GM21717 (cell line): ENCODE results near the gene RPGR.

Source experiments
- ATAC-seq: cut with Tn5 transposase; IDR thresholded peaks from one replicate; pipeline ENCODE4 v1.9.1; 2021; ENCODE audit warnings: mild to moderate bottlenecking, moderate library complexity; ENCODE audit not compliant: unreplicated experiment

Gene RPGR

GRCh38 chrX:38262715-38263620, 64.3 kb downstream of the RPGR start:
- ATAC-seq, result no peak

GRCh38 chrX:38260231-38260630, 67.1 kb downstream of the RPGR start:
- peak; percentile 67 for ATAC-seq

GRCh38 chrX:38256019-38256418, 71.3 kb downstream of the RPGR start:
- no peak for ATAC-seq

GRCh38 chrX:38249965-38250364, 77.3 kb downstream of the RPGR start:
- ATAC-seq, result no peak

GRCh38 chrX:38247051-38247450, 80.3 kb downstream of the RPGR start:
- no peak for ATAC-seq

- no peak for ATAC-seq
These were observed 86.8 kb downstream of the RPGR start for GRCh38 chrX:38240541-38240940.

- no peak for ATAC-seq
These were observed 90.3 kb downstream of the RPGR start for GRCh38 chrX:38236901-38237615.

- ATAC-seq, result no peak
These were observed 93.2 kb downstream of the RPGR start for GRCh38 chrX:38233891-38234667.

GRCh38 chrX:38232079-38232686, 95.1 kb downstream of the RPGR start:
- no peak for ATAC-seq

- ATAC-seq, result no peak
These were observed 102.2 kb downstream of the RPGR start for GRCh38 chrX:38225093-38225492.

- no peak for ATAC-seq
These were observed 103.1 kb downstream of the RPGR start for GRCh38 chrX:38224160-38224559.

- ATAC-seq, result no peak
These were observed 105.8 kb downstream of the RPGR start for GRCh38 chrX:38221391-38221929.

GRCh38 chrX:38220415-38221390, 106.6 kb downstream of the RPGR start, which contains the start of gene SRPX:
Gene SRPX (minus strand): TSS chrX:38220871. CDS start chrX:38220792, 79 bp downstream.
- no peak for ATAC-seq

- ATAC-seq, result peak; percentile 58
These were observed 107.3 kb downstream of the RPGR start for GRCh38 chrX:38220024-38220414.
